Measurements from ENCODE around the gene LIG4.
A peak's percentile ranks its signal among the peaks of the same experiment; 100 is the strongest.
"Not testable (repeated sequence)": the region's sequence is repeated elsewhere in the genome, so short reads cannot be mapped to it uniquely, and the experiment has no call there.

Gene LIG4

DNA sequence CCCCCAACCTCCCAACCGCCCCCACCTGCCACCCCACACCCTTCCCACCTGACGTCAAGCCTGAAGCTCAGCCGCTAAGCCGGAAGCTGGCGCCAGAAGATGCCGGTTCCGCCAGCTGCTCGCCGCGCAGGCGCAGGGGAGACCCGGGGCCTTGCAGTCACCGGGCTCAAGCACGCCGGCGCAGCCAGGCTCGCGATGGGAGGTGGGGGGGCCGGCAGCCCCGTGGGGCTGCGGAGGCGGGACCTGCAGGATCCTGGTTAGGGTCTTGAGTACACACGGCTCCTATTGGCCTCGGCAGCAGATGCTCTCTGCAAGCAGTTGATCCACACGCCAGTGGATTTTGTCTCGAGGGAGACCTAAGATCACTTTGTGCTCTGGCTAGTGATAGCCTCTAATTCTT, at the start of gene LIG4:
Gene LIG4 (minus strand): TSS at position 101 of the 400 bp plus-strand sequence. CDS start 4,268 bp downstream, outside the sequence.
- peak; percentile 86 for DNase-seq (ENCODE audit: low read depth)

DNA sequence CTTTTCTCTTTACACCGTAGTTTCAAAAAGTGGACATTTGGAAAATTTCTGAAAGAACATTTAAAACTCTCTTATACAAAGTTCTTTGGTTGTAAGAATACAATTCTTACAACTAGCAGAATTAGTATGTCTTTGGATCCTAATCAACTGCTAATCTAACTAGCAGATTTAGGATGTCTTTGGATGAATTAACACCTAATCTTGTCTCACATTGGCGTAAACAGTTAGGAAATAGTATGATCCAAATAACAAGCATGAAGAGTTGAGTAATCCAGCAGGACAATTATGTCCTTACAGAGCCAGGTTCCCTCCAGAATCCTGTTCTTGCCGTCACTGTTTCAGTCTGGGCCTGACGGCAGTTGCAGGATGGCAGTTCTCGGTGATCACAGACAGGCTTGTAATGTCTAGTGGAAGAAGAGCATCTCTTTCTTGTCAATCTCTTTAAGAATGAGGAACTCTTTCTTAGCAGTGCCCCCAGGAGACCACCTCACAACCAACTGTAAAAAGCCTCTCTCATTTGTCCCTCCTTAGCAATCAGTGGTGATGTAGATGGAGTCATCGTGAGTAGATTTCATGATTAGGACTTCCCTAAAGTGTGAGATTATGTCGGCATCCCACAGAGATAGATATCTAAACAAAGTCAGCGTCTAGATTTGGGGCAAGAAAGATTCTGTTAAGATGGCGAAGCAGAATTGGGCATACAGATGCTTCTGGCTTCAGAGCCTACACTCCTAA, 48.5 kb upstream of the LIG4 start:
- no peak for DNase-seq (ENCODE audit: low read depth)

DNA sequence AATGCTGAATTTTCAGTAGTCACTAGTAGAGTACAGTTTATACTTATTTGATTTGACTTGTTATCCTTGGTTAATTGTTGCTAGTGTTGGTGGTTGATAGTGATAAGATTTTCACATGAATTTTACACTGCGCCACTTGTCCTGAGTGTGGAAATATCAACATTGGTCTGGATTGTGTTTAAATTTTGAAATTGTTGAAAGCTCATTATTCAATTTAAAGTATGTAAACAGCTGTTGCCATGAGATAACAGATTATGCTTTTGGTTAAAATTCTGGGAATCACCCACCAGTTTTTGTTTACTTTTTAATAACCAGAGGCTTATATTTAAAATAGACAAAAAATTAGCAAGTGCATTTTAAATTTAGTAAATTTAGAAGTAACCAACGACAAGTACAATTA, 41.9 kb upstream of the LIG4 start:
- DNase-seq (ENCODE audit: low read depth), result no peak

DNA sequence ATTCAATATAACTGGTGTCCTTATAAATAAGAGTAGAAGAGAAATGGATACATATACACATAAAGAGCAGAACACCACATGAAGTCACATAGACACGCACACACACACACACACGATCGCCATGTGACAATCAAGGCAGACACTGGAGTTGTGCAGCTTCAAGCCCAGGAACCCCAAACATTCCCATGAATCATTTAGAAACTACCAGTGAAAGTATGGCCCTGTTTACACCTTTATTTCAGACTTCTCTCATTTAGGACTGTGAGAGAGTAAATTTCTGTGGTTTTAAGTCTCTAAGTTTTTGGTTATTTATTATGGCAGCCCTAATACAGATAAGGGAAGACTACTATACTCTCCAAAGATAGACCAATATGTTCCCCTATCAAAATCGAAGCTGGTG, 33.8 kb upstream of the LIG4 start:
- no peak for DNase-seq (ENCODE audit: low read depth)

DNA sequence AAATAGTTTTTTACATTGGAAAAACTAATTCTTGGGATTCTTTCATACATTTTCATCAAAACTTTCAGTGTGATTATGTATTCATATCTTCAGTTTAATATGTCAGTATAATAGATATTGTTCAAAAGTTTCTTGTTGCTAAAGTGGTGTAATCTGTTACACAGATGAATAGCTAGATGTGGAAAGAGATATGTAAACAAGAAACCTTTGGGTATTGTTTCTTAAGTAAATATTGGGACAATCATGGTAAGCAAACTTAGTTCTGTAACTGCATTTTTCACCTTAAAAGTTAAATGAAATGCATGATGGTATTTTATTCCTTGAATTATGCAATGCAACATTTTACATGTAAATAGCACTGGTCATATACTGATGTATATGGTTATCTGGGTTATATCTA, 15.0 kb upstream of the LIG4 start:
- DNase-seq (ENCODE audit: low read depth), result no peak

DNA sequence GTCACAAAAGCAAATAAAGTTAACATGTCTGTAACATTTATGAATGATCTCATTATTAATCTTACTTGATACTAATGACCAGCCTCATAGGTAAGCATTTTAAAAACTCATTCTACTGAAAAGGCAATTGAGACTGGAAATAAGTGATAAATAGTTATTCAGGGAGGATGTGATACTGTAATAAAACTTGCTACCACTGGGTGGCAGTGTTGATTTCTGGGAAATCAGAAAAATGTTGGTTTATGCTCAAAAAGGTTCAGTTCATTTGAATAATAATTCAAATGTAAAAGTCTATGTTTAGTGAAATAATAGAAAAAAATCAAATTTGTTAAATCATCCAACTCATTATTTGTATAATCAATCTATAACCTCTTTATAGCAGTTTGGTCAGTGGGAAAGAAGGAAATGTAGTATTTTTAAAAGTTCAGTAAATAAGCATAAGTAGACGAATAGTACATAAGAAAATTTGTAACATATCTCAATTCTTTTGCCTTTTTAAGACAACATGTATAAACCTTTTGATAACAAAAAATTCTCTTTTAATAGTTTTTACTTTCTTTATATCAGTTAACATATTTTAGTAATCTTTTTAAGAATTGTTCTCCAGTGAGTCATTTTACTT, 12.4 kb upstream of the LIG4 start:
- DNase-seq (ENCODE audit: low read depth), result no peak

DNA sequence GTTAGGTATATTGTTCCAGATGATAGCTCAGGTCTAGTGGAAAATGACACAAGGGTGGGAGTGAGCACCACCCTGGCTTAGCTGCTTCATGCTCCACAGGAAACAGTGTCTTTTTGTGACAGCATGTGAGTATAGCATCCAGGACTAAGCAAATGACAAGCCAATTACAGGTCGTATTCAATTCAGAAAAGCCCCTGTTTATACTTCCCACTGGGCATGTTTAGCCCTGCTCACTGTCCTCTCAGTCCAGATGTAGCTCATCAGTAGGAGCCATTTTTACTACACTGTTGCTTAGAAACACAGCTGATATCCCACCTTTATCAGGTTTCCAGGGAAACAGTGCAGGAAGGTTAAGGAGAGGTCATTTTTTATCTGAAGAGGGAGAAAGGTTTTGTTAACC, 10.8 kb upstream of the LIG4 start:
- no peak for DNase-seq (ENCODE audit: low read depth)

DNA sequence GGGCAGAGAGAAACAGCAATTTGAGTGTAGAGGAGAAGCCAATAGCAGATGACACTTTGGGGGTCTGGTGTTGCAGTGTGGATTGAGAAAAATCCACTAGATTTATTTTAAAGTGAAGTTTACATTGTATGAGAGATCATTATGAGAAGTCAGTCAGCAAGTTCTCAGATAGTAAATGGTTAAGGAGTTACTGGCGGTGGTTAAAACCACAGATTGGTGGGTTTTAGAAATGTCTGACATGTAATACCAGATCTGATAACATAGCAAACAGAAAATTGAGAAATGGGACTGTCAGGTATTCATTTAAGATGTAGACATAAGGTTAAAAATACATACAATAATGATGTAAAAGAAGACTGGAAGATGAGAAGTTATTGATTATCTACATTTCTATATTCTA, 10.1 kb upstream of the LIG4 start:
- no peak for DNase-seq (ENCODE audit: low read depth)

DNA sequence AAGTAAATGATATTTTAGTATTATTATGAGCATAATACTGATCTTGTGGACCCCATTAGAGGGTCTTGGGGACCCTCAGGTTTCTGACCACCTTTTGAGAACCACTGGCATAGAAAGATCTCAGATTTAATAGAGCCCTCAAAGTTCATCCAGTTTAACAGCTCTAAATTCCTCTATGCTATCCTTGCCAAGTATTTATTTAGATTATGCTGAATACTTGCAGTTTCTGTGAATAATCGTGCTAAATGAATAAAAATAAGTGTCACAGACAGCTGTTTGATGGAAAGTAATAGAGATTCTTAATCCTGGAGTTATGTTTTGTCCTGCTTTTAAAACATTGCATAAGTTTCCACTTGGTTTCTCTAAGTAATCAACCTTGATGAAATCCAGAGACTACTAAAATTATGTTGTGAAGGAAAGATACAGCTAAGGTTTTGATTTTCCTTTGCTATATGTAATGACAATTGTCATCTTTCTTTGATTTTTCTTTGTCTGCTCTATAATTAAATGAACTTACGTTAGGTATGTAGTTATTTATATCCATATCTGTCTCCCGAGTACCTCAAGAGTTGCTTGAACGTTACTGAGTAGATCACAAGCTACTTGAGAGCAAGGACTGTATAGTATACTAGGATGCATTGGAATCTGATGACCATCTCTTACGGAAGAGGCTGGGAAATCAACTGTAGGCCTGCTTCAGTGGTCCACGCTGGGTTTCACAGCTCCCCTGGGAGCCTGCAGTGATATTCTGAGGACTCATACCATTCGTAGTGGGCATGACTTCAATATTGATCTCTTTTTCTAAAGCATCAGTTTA, 8.6 kb upstream of the LIG4 start:
- no peak for DNase-seq (ENCODE audit: low read depth)

DNA sequence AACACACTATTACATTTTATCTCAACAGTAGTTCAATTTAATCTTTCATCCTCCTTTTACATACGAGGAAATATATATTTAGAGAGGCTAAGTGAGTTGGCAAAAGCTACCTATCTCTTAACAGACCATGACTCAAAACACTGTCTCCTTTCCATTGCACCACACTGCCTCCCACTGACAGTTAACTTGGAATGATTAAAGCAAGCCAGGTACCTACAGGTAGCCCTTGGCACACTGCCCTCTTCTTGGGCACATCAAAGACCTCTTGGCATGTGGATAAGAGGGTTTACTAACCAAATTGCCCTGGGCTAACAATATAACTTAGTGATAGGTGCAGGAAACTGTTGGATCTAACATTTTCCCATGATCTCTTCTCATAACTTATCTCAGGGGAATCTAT, 4.7 kb upstream of the LIG4 start:
- DNase-seq (ENCODE audit: low read depth), result no peak

DNA sequence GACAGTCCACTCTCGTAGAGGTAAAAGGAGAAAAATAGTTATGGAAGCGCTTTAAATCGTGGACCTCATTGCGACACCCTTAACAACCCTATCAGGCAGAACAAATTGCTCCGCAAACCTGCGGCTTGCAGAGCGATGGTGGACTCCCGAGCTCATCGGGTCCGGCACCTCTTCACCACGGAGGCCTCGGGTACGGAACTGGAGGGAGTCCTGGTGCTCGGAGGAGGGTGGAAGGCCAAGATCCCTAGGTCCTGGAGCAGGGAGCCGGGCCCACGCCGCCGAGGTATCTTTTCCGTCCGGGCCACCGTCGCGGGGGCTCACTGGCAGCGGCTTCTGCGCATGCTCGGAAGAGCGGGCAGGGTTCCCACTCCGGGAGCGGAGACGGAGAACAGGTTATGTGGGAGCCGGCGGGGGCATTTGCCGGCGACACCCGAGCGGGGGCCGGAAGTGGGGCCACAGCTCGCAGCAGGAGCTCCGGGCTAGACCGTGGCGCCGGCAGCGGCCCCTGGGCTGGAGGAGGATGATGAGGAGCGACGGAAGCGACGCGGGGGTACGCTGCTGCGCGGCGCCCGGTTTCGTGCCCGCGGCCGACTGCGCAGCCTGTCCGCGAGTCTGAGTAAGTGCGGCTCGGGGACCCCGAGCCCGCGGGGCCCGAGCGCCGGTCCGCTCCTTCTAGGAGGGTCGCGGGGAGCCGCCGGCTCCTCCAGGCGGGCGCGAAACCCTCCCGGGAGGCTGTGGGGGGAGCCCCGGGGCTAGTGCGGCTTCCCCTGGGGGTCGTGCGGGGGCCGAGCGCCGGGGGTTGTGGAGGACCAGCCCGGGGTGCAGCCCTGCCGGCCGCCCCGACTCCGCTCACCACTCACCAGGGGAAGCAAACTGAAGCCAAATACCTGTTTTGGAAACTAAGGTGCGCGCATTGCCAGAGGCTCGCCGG, 3.0 kb upstream of the LIG4 start, which contains the start of gene ABHD13:
Gene ABHD13 (plus strand): TSS at position 349 of the 931 bp plus-strand sequence. CDS start 10,827 bp downstream, outside the sequence.
- peak; percentile 84 for DNase-seq (ENCODE audit: low read depth)

DNA sequence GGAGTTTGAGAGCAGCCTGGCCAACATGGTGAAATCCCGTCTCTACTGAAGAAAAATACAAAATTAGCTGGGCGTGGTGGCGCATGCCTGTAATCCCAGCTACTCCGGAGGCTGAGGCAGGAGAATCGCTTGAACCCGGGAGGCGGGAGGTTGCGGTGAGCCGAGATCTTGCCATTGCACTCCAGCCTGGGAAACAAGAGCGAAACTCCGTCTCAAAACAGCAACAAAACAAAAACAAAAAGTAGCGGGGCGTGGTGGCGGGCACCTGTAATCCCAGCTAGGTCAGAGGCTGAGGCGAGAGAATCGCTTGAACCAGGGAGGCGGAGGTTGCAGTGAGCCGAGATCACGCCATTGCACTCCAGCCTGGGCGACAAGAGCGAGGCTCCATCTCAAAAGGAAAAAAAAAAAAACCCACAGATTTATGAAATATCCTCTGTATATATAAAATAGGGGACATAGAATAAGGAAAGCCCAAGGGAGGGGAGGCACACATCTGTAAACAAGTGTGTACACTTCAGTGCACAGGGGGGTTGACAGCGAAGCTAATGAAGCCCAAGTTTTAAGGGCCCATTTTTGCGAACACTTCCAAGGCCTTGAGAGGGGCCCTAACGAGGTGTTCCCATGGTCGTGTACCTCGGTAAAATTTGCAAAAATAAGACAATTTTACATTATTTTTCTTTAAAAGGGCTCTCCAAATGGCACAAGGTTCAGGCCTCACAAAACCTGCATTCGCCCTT, 2.1 kb upstream of the LIG4 start:
- not testable (repeated sequence) for DNase-seq (ENCODE audit: low read depth)

DNA sequence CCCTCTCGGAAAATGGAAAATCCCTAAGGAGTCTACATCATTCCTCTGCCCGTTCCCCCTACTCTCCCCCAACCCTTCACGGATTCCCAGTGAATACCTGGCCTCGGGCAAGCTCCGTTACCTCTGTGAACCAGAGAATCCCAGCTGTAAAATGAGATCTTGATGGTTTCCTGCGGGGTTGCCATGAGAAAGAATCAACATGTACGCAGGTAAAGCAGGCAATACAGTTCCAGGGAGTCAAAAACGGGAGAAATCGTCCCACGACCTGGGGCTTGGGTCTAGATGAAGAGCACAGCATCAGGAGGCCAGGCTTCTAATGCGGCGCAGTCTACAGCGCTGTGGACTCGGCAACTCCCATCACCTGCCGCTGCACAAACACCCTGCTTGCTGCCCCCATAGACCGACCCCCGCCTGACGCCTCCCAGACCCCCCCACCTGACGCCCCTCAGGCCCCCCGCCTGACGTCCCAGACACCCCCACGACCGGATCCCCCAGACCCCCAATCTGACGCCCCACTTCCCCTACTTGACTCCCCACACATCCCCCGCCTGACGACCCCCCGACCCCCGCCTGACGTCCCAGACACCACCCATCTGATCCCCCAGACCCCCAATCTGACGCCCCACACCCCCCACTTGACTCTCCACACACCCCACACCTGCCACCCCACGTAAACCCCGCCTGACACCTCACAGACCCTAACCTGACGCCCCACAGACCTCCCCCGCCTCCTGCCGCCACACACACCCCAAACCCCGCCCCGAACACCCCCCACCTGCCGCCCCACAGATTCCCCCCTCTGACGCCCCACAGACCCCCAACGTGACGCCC, 680 bp downstream of the LIG4 start:
- DNase-seq (ENCODE audit: low read depth), result peak; percentile 17

DNA sequence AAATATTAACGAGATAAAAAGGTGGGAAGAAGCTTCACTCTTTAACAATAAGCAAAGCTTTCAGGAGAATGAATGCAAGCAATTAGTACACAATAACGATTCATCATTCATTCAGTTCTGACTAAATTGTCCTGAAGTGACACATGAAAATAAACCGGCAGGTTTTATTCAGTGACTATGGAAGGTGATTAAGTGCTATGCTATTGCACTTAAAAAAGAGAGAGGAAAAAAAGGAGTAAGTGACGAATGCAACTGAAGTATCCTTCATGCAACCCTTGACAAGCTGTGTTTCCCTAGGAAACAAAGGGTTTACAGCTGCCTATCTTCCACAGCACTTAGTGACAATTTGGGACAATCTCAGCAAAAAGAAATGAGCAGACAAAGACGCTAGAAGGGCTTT, 1.4 kb downstream of the LIG4 start:
- DNase-seq (ENCODE audit: low read depth), result no peak

DNA sequence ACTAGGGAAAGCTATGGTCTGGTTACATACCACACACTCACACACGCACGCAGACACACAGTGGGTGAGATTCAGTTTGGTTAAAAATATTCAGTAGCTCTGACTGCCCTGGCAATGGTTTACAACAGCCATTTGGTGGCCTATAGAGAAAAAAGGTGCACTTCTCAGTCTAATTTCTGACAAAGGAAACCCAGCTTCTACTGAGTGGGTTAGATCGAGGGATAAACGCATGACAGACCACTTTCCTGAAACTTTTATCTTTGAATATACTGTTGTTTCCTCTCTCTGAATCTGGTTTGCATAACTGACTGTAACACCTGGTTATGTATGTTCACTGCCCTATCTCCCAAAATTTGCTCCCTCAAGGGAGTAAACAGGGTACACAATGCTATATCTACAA, 2.5 kb downstream of the LIG4 start:
- no peak for DNase-seq (ENCODE audit: low read depth)

DNA sequence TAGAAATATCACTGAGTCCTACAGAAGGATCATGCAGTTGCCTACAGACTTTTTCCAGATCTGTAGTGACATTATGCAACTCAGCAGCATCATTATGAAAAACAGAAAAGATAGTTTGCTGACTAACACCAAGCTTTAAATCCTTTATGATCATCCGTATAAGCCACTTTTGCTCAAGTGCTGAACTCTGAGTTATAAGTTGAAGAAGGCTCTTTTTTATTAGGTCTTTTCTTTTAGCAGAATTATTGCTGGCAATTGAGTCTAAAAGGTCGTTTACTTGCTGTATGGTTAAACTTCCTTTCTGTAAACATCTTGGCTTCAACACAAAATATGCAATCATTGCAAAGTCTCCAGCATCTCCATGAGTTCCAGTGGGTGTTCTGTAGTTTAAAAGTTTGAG, 4.8 kb downstream of the LIG4 start:
- DNase-seq (ENCODE audit: low read depth), result no peak

DNA sequence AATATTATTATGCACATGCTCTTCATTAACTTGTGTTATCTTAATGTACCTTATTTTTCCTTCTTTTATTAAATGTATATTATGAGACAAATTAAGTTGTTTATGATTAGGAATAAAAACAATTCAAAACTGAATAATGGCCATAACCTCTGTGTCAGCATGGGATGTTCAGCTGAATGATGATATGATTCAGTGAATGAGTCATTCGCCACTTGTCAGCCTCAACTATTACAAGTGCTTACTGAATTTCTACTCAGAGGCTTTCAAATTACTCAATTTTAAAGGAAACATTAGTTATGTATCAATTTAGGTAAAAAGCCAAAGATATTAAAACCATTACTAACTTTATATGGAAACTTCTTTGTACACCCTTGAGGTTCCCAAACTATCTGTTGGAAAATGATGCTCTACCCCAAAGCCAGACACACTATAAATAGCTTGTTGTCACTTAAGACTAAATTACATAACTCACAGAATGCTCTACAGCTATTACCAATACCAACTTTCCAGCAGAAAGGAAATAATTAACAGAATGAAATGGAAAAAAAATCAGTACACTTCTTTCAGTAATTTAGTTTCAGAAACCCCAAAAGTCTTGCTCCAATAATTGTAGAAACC, 14.4 kb downstream of the LIG4 start:
- DNase-seq (ENCODE audit: low read depth), result no peak

DNA sequence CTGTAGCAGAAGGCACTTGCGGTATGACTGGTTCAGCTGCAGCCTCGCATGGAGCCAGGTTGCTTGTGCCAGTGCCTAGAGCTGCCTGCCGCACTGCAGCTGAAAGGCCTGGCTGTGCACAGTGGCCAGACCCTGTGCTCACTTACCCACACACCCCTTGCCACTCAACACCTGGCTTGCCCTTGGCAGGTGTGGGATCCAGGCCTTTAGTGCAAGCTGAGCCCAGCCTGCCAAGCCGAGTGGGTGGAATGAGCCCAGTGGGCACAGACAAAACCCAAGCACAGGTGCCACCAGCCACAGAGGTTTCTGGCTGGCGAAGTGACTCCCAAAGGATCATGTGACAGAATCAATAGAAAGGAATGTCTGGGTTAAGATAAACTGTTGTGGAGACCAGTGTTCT, 19.5 kb downstream of the LIG4 start:
- DNase-seq (ENCODE audit: low read depth), result no peak

DNA sequence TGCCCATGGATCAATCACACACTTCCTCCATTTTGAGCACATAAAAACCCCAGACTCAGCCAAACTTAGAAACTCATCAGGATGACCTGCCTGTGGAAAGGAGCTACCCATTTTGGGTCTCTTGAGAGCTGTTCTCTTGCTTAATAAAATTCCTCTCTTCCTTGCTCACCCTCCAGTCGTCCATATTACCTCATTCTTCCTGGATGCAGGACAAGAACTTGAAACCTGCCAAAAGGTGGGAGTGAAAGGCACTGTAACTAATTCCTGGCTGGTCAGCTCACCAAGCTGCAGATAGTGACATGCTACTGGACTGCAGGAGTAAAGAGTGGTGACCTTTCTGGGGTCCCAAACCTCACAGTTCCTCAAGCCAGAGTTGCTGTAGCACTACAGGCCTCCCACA, 20.2 kb downstream of the LIG4 start:
- DNase-seq (ENCODE audit: low read depth), result no peak

DNA sequence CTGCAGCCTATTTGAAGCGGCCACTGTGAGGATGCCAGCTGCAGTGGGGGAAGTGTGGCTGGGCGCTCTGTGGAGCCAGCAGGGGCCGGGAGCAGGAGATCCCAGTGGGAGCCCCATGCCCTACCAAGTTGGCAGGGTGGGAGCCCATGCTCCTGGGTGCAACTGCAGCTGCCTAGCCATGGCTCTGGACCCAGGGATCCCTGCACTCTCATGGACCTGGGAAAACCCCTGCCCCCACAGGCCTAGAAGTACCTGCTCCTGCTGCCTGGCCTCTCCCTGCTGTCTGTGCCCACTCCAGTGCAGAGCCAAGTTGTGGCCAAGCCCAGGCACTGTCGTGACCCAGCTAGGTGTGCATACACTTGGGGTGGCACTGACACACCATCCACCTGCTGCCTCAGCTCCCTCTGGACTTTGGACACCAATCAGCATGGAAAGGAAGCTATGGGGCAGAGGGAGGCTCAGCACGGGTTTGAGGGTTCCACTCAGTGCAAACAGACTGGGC, 20.9 kb downstream of the LIG4 start:
- no peak for DNase-seq (ENCODE audit: low read depth)
